Activated naive CD8-positive, alpha-beta T cell treated with anti-CD3 and anti-CD28 coated beads, Interleukin-2, amount 50 U/mL, for 16 hours (primary cell): Measurements from ENCODE around the gene LGALSL.

Experiments used
- DNase-seq: peaks from one replicate; pipeline ENCODE4 v3.0.0-alpha.2; 2020; ENCODE audit warnings: low read depth, low spot score

The LGALSL gene

DNA sequence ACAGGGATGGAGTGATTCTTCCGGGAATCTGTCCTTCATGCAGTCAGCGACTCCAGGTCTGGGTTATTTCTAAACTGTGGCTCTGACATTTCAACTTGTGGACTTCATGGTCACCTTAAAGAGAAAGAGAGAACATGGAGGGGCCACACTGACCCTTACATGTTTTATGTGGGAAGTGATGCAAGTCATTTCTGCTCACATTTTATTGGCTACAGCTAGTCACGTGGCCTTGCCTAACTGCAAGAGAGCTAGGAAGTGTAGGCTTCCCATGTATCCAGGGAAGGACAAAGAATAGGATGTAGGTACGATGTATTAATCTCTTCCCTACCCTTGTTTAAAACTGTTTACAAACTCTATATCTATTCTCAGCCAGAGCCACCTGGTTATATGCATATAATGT, 39.8 kb downstream of the LGALSL start:
- DNase-seq, result no peak

DNA sequence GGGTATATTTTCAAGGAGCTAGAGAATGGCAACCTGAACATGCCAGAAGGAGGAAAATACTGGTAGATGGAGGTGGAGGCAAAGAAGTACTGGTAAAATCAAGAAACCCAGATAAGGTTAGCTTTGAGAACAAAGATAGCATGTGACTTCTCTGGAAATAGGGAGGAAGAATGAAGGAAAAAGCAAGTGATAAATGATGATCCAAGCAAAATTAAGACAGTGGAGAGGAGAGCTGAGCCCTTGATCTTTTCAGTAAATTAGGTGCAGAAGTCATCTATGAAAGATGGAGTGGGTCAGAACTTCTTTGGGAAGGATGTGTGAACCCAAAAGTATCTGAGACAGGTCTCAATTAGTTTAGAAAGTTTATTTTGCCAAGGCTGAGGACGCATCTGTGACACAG, 44.5 kb downstream of the LGALSL start:
- DNase-seq, result no peak

DNA sequence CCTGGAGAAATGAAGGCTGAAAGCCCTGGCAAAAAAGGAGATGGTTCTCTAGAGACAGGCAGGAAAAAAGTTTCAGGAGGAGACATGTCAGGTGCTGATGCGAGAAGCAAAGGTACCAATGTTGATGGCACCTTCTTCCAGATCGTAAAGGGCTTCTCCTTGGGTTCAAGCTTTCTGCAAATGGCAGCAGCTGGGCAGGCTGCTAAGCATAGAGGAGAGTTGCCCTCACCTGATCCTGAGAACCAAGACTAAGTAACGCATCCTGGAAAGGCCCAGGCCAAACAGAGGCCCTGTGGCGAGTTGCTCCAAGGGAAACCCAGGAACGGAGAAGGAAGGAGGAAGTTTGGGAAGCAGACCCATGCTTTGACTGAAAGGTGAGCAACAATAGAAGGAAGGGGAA, 46.6 kb downstream of the LGALSL start:
- no peak for DNase-seq

DNA sequence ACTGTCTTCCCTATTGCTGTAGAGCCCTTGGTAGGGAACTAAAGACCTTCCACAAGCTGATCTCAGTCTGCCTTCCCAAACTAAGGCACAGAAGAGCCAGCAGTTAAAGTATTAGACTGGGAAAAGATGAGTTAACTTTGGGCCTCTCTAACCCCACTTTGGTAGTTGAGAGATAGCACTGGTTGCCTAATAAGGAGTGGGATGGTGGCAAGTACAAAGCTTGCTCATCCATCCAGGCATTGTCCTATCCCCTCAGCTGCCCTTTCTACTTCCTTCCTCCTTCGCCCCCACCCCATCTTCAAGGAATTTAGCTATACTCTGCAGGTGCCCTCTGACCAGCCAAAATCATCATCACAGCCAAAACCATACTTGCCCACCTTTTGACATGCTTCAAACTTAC, 48.0 kb downstream of the LGALSL start:
- DNase-seq, result no peak

DNA sequence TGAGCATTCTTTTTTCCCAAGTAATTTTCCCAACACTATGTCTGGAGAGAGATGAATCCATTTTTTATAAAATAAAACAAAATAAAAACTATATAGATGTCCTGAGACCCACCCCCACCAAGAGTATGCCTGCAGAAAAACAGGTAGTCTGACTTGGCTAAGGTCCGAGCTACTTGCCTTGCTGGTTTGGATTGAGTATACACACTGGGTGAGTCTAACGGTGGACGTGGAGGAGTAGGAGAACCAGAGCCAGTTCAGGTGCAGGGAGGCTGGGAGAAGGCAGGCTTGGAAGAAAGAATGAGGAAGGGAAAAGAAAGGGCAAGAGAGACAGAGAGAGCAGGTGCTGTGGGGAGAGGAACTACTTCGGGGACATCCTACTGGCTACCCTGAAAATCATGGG, 48.9 kb downstream of the LGALSL start:
- no peak for DNase-seq

DNA sequence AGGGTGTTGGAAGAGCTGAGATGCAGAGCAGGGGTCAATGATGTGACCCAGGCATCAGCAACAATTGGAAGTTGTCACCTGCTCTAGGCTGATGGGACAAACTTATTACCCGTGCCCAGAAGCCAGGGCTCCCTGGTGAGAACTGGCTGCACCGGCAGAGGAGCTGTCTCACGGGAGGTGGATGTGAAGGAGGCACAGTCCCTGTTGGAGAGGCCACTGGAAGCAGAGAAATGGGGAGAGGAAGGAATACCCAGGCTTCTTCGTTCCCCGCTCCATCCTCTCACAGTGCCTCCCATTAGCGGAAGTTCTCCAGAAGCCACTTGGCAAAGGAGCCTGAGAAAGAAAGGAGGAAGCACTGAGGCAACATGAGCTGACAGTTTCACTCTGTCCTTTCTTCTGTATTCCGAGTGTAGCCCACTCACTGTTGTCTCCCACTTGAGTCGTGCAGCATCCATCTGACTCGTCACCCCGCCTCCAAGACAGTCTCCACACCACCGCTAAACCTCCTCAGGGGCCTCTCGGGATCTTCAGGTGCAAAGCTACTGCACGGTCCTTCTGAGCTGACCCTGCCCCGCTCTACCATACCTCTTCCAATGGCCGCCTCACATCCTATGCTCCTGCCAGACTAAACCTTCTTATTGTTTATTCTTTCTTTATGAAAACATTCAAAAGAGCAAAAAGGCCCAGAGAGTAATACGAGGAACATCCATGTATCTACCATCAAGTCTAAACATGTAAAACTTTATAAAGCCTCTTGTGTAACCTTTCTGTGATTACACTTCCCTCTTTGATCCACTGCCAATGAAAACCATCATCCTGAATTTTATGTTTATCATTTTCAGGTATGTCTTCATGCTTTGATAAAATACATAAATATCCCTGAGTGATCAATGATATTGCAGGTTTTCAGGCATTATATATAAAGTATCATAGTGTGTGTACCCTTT, 51.1 kb downstream of the LGALSL start:
- DNase-seq, result no peak

DNA sequence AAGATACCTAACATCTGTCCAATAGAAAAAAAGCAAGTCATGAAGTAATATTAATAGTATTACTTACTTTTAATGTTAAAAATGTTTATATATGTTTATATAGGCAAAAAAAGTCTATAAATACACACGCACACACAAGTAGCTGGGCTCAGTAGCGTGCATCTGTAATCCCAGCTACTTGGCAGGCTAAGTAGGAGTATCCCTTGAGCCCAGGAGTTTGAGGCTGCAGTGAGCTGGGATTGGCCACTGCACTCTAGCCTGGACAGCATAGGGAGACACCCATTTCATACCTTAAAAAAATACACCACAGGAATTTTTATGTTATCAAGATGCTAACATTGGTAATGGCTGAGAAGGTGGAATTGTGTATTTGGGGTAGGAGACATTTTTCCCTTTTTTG, 52.7 kb downstream of the LGALSL start:
- no peak for DNase-seq
